CD4-positive, alpha-beta memory T cell (primary cell): Measurements from ENCODE around the gene TNIK. TPM values are rescaled to one million over a fixed set of nuclear protein-coding genes. Genes with fewer than 3 reads are reported as not detected.

Experiments
- CTCF ChIA-PET: fragments of 350-600 bp; sonication (Branson Sonifier 250); formaldehyde crosslinking; loops from one replicate; lab custom pipeline; 2021; ENCODE audit warnings: inconsistent platforms; ENCODE audit not compliant: partially characterized antibody; lab: Charles Lee
- POLR2A ChIA-PET: fragments of 350-600 bp; sonication (Branson Sonifier 250); formaldehyde crosslinking; loops from one replicate; lab custom pipeline; 2021; ENCODE audit not compliant: partially characterized antibody; lab: Charles Lee
- DNase-seq, 5 donors: peaks; one replicate each; pipeline versions ENCODE4 v3.0.0 to v3.0.0-alpha.2; 2020 to 2022; ENCODE audit warnings: mixed read lengths in 1 of 5
- H3K27ac ChIP-seq: one replicate; pipeline ENCODE4 v1.7.0; 2013; ENCODE audit warnings: low read depth, low read length
- H3K27me3 ChIP-seq: 2 replicates; pipeline ENCODE4 v1.7.0; 2013; ENCODE audit warnings: mild to moderate bottlenecking, low read length, moderate library complexity; ENCODE audit not compliant: insufficient read depth
- H3K36me3 ChIP-seq: 2 replicates; pipeline ENCODE4 v1.7.0; 2013; ENCODE audit warnings: mild to moderate bottlenecking, low read length, moderate library complexity; ENCODE audit not compliant: insufficient read depth
- H3K4me1 ChIP-seq: 2 replicates; pipeline ENCODE4 v1.7.0; 2013; ENCODE audit warnings: mild to moderate bottlenecking, low read length, moderate library complexity; ENCODE audit not compliant: insufficient read depth
- H3K4me3 ChIP-seq, 2 donors: one replicate each; pipeline ENCODE4 v1.7.0; 2013; ENCODE audit warnings: low read length in 2 of 2, mild to moderate bottlenecking in 1 of 2
- H3K9me3 ChIP-seq, 2 donors: one replicate each; pipeline ENCODE4 v1.7.0; 2013; ENCODE audit warnings: low read length in 2 of 2, control low read depth in 1 of 2; ENCODE audit not compliant: control insufficient read depth in 1 of 2
- H3K27ac Mint-ChIP-seq, 7 donors: one replicate each; pipeline ENCODE4 v1.8.0; 2020 to 2021; ENCODE audit warnings: mixed read lengths in 7 of 7, mild to moderate bottlenecking in 6 of 7, inconsistent platforms in 3 of 7, moderate library complexity in 3 of 7
- H3K27me3 Mint-ChIP-seq, 2 donors: one replicate each; pipeline ENCODE4 v1.8.0; 2020 to 2021; ENCODE audit warnings: mixed read lengths in 2 of 2
- H3K36me3 Mint-ChIP-seq, 2 donors: one replicate each; pipeline ENCODE4 v1.8.0; 2020 to 2021; ENCODE audit warnings: mixed read lengths in 2 of 2, inconsistent platforms in 1 of 2, mild to moderate bottlenecking in 1 of 2
- H3K4me1 Mint-ChIP-seq, 4 donors: one replicate each; pipeline ENCODE4 v1.8.0; 2020 to 2021; ENCODE audit warnings: mixed read lengths in 4 of 4, mild to moderate bottlenecking in 1 of 4
- H3K4me3 Mint-ChIP-seq, 8 donors: one replicate each; pipeline ENCODE4 v1.8.0; 2020 to 2021; ENCODE audit warnings: mixed read lengths in 8 of 8, mild to moderate bottlenecking in 7 of 8, moderate library complexity in 6 of 8, inconsistent platforms in 3 of 8
- H3K9me3 Mint-ChIP-seq, 8 donors: one replicate each; pipeline ENCODE4 v1.8.0; 2020 to 2021; ENCODE audit warnings: mixed read lengths in 8 of 8, mild to moderate bottlenecking in 5 of 8, inconsistent platforms in 3 of 8, moderate library complexity in 1 of 8
- intact Hi-C: fragments of 100-400 bp; cut with micrococcal nuclease; formaldehyde crosslinking; loops from one replicate; pipeline ENCODE4 v1.15.1; 2023
- polyA plus RNA-seq, 2 donors: library from polyadenylated mRNA; unstranded; fragments of 300-500 nt; fragmentation: Illumina TruSeq; gene quantifications; one replicate each; pipeline ENCODE4 v1.2.3, GENCODE V29; 2021
- total RNA-seq, 2 experiments: library from RNA; stranded (reverse); gene quantifications; one replicate each; pipeline ENCODE4 v1.2.3, GENCODE V29; 2021

TNIK gene
- total and polyA plus RNA-seq, 4 experiments from 2014 or later: 14.6 to 93.5 (median 58.1) TPM

GRCh38 chr3:171461525-171461917, 1.3 kb upstream of the TNIK start:
- peaks cover 20 to 26% (median 23%) of the 10 kb centered on the region in 4 donors for H3K4me1 Mint-ChIP-seq
- H3K4me1 ChIP-seq: peaks cover 28% of the 10 kb centered on the region
- intact Hi-C loops: loop anchor here (2.0 to 10.0 kb wide), 6 partner anchors 51 to 1697 kb away; partner anchors contain the start of genes ACTRT3 and TERC
- H3K4me3 ChIP-seq: peak overlapping the region; percentile 89 to 93
- no peaks in the 10 kb centered on the region for H3K27me3 ChIP-seq
- POLR2A ChIA-PET: interaction anchor here (0.8 to 6.0 kb wide), 17 partner anchors 7 to 280 kb away, joined by 3 to 54 read pairs (median 6); no protein-coding TSS in a partner anchor
- peaks cover 2 to 27% of the 10 kb centered on the region in 2 donors for H3K36me3 Mint-ChIP-seq
- H3K4me3 Mint-ChIP-seq: peak overlapping the region; percentile 91 to 99 (median 96)
- no peaks in the 10 kb centered on the region for H3K27me3 Mint-ChIP-seq
- no peaks in the 10 kb centered on the region for H3K9me3 Mint-ChIP-seq
- H3K27ac ChIP-seq: peak overlapping the region; percentile 75
- no peak for DNase-seq
- H3K27ac Mint-ChIP-seq: peak overlapping the region; percentile 88 to 98 (median 96)
- H3K36me3 ChIP-seq: no peaks in the 10 kb centered on the region
- CTCF ChIA-PET: interaction anchor here (0.9 to 3.0 kb wide), 16 partner anchors 10 to 299 kb away, joined by 3 to 13 read pairs (median 4); no protein-coding TSS in a partner anchor
- no peaks in the 10 kb centered on the region for H3K9me3 ChIP-seq

- Histone ChIP-seq H3K4me1 (peaks cover 34% of the 10 kb centered on the region), H3K4me3 (peak overlapping the region; percentile 89 to 93), H3K27ac (peak overlapping the region; percentile 75), H3K9me3 (no peaks in the 10 kb centered on the region), H3K27me3 (no peaks in the 10 kb centered on the region), H3K36me3 (no peaks in the 10 kb centered on the region)
- ChIA-PET CTCF (interaction anchor here (0.6 to 3.0 kb wide), 19 partner anchors 9 to 1275 kb away, joined by 3 to 13 read pairs (median 4); no protein-coding TSS in a partner anchor), POLR2A (interaction anchor here (0.8 to 6.0 kb wide), 25 partner anchors 8 to 553 kb away, joined by 3 to 54 read pairs (median 5); no protein-coding TSS in a partner anchor)
- Mint-ChIP-seq H3K4me1 (peaks cover 24 to 27% (median 26%) of the 10 kb centered on the region in 4 donors), H3K9me3 (no peaks in the 10 kb centered on the region), H3K27me3 (no peaks in the 10 kb centered on the region), H3K4me3 (peak overlapping the region; percentile 91 to 99 (median 96)), H3K36me3 (peaks cover 2 to 27% of the 10 kb centered on the region in 2 donors), H3K27ac (peak overlapping the region; percentile 88 to 98 (median 96))
- DNase-seq: peak; percentile 41 to 60 (median 51)
- intact Hi-C loops: loop anchor here (1.0 to 10.0 kb wide), 9 partner anchors 19 to 1696 kb away; partner anchors contain the start of genes ACTRT3 and TERC
Observed at GRCh38 chr3:171460725-171461524, 720 bp upstream of the TNIK start.

GRCh38 chr3:171459137-171459941, 866 bp downstream of the TNIK start:
- peaks cover 50% of the 10 kb centered on the region for H3K4me1 ChIP-seq
- no peaks in the 10 kb centered on the region for H3K36me3 ChIP-seq
- ChIA-PET POLR2A (interaction anchor here (0.7 to 6.0 kb wide), 21 partner anchors 8 to 1493 kb away, joined by 3 to 54 read pairs (median 4); no protein-coding TSS in a partner anchor), CTCF (interaction anchor here (0.7 to 3.0 kb wide), 6 partner anchors 10 to 270 kb away, joined by 3 to 13 read pairs (median 4); no protein-coding TSS in a partner anchor)
- H3K27ac ChIP-seq: peak overlapping the region; percentile 75
- H3K9me3 Mint-ChIP-seq: no peaks in the 10 kb centered on the region
- no peaks in the 10 kb centered on the region for H3K27me3 Mint-ChIP-seq
- no peaks in the 10 kb centered on the region for H3K9me3 ChIP-seq
- no peaks in the 10 kb centered on the region for H3K27me3 ChIP-seq
- peak overlapping the region; percentile 92 to 93 for H3K4me3 ChIP-seq
- H3K4me1 Mint-ChIP-seq: peaks cover 24 to 34% (median 30%) of the 10 kb centered on the region in 4 donors
- intact Hi-C loops: loop anchor here (5.0 kb wide), 1 partner anchor 212 kb away; no protein-coding TSS in a partner anchor
- H3K4me3 Mint-ChIP-seq: peak overlapping the region; percentile 91 to 99 (median 96)
- DNase-seq: peak; percentile 62 to 88 (median 68)
- peak overlapping the region; percentile 88 to 98 (median 96) for H3K27ac Mint-ChIP-seq
- peaks cover 0 to 27% of the 10 kb centered on the region in 2 donors for H3K36me3 Mint-ChIP-seq

- Mint-ChIP-seq H3K27ac (peak overlapping the region; percentile 88 to 98 (median 96)), H3K4me3 (peak overlapping the region; percentile 91 to 99 (median 96)), H3K27me3 (no peaks in the 10 kb centered on the region), H3K36me3 (peaks cover 0 to 27% of the 10 kb centered on the region in 2 donors), H3K9me3 (no peaks in the 10 kb centered on the region), H3K4me1 (peaks cover 24 to 34% (median 30%) of the 10 kb centered on the region in 4 donors)
- Histone ChIP-seq H3K4me1 (peaks cover 56% of the 10 kb centered on the region), H3K27ac (peak overlapping the region; percentile 75), H3K27me3 (no peaks in the 10 kb centered on the region), H3K36me3 (no peaks in the 10 kb centered on the region), H3K9me3 (no peaks in the 10 kb centered on the region), H3K4me3 (peak overlapping the region; percentile 92 to 93)
- CTCF ChIA-PET: interaction anchor here (1.0 to 1.3 kb wide), 2 partner anchors 36 to 272 kb away, joined by 3 read pairs; no protein-coding TSS in a partner anchor
- POLR2A ChIA-PET: interaction anchor here (0.9 to 6.0 kb wide), 11 partner anchors 12 to 1493 kb away, joined by 3 to 54 read pairs (median 5); no protein-coding TSS in a partner anchor
- intact Hi-C loops: loop anchor here (5.0 kb wide), 1 partner anchor 211 kb away; no protein-coding TSS in a partner anchor
- no peak for DNase-seq
Observed at GRCh38 chr3:171458864-171459136, 1.4 kb downstream of the TNIK start.

GRCh38 chr3:171458071-171458863, 1.9 kb downstream of the TNIK start:
- POLR2A ChIA-PET: interaction anchor here (0.9 to 6.0 kb wide), 7 partner anchors 12 to 271 kb away, joined by 3 to 54 read pairs (median 10); no protein-coding TSS in a partner anchor
- no peaks in the 10 kb centered on the region for H3K9me3 Mint-ChIP-seq
- H3K36me3 ChIP-seq: no peaks in the 10 kb centered on the region

More at GRCh38 chr3:171458071-171458863, 1.9 kb downstream of the TNIK start:
- H3K4me3 ChIP-seq: peak overlapping the region; percentile 92 to 93
- intact Hi-C loops: loop anchor here (5.0 kb wide), 1 partner anchor 211 kb away; no protein-coding TSS in a partner anchor
- H3K27me3 ChIP-seq: no peaks in the 10 kb centered on the region
- peaks cover 61% of the 10 kb centered on the region for H3K4me1 ChIP-seq
- peak overlapping the region; percentile 91 to 99 (median 96) for H3K4me3 Mint-ChIP-seq
- peak overlapping the region; percentile 88 to 98 (median 96) for H3K27ac Mint-ChIP-seq
- no peaks in the 10 kb centered on the region for H3K9me3 ChIP-seq
- peak overlapping the region; percentile 75 for H3K27ac ChIP-seq
- H3K4me1 Mint-ChIP-seq: peaks cover 24 to 34% (median 30%) of the 10 kb centered on the region in 4 donors
- no peaks in the 10 kb centered on the region for H3K27me3 Mint-ChIP-seq
- DNase-seq: peak; percentile 67 to 80 (median 69)
- peaks cover 0 to 27% of the 10 kb centered on the region in 2 donors for H3K36me3 Mint-ChIP-seq
- CTCF ChIA-PET: interaction anchor here (1.0 to 1.3 kb wide), 2 partner anchors 37 to 271 kb away, joined by 3 read pairs; no protein-coding TSS in a partner anchor
